ENCODE results near the gene CAMKV. TPM values are rescaled to one million over a fixed set of nuclear protein-coding genes. Genes with fewer than 3 reads are reported as not detected.
A peak's percentile ranks its signal among the peaks of the same experiment; 100 is the strongest.
"Not testable (repeated sequence)": the region's sequence is repeated elsewhere in the genome, so short reads cannot be mapped to it uniquely, and the experiment has no call there.

Gene CAMKV
- total RNA-seq, 1 experiment from 2014 or later, result not detected

DNA sequence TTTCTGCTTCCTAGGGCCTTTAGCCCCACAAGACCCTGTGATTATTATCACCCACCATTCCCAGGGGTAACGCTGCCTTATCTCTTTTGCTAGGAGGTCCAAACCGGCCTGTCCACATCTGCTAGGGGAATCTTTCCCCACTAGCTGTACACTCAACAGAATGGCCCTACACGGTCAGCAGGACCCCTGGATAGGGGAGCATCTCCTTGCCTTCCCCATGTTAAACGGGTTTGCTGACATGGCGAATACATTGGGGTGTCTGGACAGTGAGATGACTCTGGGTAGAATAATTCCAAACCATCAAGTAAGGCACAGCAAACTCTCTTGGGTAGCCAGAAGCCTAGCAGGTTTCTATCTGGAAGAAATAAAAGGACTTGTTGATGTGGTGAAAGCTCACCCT is 14.0 kb downstream of the CAMKV start:
- DNase-seq (ENCODE audit: low read depth), result no peak

DNA sequence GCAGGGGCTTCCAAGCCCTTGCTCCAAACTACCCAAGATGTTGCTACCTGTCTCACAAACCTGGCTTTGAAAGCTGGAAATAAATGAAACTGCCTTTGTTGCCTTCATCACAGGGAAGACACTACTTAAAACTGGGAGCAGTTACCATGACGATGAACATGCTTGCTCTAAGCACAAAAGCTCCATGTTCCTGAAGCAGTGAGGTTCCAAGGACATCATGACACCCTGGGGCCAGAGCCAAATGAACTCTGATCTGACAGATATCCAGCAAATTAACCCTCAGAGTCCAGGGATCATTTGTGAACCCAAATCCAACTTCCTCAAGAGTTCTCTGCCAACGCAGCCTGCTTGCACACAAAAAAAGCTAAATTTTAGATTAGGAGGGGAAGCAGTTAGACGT is 24.0 kb downstream of the CAMKV start:
- no peak for DNase-seq (ENCODE audit: low read depth)

DNA sequence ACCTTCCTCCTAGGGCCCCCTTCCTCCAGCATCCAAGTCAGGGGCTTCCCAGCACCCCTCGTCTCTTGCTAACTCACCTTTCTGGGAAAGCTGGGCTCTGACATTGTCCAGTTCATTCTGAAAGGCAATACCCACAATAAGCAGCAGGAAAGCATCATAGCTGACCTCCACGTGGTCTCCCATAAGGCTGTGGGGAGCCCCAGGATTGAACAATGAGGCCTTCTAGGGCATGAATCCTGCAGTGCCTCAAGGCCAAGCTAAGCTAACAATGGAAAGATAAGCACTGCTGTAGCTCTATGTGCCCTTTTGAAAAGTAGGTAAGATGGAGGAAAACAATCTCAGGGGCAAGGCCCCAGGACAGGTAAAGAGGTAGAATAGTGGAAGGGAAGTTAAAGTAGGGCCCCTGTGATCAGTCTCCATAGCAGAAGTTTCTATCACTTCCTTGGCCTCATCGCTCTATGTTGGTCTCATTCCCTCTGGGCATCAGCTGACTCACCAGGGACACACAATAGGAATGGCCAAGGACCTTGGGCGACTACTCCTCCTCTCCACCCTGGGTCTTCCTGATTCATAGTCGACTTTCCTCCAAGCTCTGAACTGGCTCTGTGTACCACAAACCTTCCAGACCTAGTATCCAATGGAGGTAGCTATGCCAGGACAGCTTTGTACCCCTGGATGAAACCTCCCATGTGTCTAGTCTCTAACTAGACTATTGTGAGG is 25.1 kb downstream of the CAMKV start:
- no peak for DNase-seq (ENCODE audit: low read depth)

DNA sequence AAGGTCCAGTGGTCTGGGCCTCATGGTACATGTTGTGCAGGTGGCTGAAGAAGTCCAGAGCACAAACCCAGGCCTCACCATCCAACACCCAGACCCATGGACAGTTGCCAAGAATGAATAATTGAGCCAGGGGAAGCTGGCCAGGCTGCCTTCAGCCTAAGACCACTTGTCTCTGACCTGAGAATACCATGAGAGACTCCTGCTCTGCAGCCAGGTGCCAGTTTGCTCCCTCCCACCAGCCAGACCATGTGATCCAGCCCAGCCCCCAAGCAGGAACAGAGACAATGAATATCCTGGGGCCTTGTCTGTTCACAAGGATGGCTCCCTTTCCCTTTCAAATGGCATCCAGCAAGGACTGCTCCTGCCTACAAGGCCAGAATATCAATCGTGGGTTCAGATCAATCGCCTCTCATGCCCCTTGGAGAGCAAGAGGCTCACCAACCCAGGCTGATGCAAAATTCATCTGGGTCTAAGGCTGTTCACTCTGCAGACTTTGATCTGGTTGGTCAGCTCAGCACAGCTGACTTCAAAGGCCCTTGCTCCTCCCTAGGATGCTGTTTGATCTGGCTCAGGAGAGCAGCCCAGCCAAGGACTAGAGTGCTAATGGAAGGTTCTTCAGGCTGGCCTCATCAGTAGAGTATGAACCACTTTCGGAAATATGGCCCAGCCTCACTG is 26.7 kb downstream of the CAMKV start:
- no peak for DNase-seq (ENCODE audit: low read depth)

DNA sequence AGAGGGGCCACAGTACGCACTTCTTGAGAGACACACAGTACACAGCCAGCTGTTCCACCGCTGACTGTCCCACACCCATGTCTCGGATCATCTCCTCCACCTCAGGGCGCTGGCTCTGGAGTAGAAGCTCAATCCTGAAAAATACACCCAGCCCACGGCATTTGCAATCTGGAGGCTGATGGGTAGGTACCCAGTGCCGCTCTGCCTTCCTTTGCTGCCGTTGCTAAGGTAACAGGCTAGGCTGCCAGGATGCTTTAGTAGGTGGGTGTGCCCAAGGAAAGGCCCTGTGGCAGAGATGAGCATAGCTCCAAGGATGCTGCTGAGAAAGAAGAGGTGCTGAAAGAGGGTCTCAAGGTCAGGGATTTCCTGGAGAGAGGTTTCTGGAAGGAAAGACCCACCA is 27.9 kb downstream of the CAMKV start:
- DNase-seq (ENCODE audit: low read depth), result no peak

DNA sequence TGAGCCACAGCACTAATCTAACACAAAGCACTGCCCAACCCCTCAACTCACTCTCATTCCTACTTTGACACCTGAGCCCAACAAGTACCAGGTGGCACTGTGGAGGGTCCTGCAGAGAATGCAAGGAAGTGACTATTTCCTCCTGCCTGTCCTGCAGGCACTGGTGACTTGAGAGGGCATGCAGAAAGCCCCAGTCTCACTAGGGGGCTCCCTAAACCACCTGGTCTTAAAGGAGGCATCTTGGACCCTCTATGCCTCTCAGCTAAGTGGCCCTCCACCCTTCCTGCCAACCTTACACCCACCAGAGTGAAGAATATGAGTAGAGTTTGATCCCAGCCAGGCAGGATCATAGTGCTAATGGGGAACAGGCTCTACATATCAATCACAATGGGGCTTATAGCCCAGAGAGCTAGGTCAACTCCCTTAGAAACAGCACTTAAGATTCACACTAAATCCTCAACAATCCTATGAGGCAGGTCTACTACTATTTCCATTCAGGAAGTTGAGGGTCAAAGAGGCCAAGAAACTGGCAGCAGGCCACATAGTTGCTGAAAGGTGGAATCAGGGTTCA is 28.5 kb downstream of the CAMKV start:
- peak; percentile 29 for DNase-seq (ENCODE audit: low read depth)

DNA sequence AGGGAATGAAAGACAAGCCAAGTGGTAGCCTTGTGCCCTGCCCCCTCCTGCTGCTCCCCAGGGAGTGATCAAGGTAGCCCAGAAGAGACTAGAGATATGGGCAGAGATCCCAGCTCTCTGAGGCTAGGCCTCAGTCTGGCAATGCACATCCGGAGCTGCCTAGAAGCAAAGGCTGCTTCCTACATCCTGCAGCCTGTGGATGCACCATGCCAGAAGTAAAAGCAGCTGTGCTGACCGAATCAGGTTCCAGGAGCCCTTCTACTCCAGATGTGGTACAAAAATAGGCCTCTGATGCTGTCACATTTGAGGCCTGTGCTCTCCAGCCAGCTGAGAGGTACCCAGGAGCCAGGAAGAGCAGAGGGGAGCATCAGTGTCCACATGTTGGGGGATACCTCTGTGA is 29.3 kb downstream of the CAMKV start:
- DNase-seq (ENCODE audit: low read depth), result no peak

DNA sequence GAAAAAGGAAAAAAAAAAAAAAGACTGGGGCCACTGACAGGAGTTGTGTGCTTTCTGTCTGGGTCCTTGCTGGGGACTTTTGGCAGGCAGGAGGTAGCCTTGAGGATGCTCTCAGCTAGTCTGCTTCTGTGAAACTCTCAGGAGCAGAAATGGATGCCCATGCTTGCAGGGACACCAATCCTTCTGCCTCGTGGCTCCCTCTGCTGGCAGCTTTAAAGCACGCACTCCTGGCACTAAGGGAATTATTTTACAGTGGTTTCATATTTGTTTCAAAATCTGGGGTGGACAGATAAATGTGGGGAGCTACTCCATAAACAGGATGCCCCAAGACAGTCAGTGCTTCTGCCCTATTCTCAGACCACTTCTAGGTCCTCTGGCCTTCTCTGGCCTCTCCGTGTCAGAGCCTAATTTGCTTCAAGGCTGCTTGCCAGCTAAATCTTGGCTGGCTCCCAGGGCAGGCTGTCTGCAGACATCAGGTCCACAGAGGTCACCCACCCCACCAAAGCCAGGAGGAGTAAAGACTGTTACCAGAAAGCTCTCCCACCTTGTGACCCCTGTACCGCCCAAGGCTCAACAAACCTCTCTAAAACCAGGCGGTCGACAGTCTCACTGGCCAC is 30.4 kb downstream of the CAMKV start:
- peak; percentile 39 for DNase-seq (ENCODE audit: low read depth)

DNA sequence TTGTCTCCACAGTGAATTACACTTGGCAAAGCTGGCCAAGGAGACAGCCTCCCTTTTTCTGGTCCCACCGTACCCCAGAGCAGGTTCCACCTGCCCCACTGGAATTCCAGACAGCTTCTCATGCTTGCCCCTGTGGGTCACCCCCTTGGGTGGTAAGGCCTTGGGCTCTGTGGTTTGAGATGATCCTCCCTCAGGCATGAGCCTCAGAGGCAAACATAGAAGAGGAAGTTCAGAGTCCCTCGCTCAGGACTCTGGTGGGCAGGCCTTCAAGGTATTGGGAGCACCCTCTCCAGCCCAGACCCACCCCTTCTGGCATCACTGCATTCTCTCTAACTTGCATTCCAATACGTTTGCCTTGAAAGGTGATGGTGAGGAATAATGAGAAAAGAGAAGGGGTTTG is 38.4 kb downstream of the CAMKV start:
- DNase-seq (ENCODE audit: low read depth), result no peak

DNA sequence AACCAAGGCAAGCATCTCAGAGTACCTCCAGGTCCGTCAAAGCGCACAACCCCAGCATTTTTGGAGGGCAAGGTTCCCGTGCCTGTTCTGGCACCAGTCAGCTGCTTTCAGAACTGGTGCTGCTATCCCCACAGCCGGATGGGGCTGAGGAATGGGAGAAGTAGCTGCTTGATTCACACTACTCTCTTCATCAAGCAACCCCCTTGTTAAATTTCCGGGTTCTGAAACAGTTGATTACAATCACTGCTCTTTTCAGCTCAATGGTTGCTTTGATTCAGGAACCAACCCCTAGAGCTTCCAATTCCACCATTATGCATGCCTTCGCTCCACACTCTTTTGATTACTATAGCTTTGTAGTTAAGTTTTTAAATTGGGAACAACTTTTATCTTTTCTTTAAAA is 43.7 kb downstream of the CAMKV start:
- DNase-seq (ENCODE audit: low read depth), result no peak

DNA sequence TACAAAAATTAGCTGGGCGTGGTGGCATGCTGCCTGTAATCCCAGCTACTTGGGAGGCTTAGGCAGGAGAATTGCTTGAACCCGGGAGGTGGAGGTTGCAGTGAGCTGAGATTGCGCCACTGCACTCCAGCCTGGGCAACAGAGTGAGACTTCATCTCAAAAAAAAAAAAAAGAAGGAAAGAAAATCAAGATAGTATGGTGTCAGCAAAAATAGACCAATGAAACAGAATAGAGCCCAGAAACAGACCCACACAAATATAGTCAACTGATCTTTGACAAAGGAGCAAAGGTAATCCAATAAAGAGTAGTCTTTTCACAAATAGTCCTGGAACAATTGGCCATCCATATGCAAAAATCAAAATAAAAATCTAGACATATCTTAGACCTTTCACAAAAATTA is 46.6 kb downstream of the CAMKV start:
- not testable (repeated sequence) for DNase-seq (ENCODE audit: low read depth)

DNA sequence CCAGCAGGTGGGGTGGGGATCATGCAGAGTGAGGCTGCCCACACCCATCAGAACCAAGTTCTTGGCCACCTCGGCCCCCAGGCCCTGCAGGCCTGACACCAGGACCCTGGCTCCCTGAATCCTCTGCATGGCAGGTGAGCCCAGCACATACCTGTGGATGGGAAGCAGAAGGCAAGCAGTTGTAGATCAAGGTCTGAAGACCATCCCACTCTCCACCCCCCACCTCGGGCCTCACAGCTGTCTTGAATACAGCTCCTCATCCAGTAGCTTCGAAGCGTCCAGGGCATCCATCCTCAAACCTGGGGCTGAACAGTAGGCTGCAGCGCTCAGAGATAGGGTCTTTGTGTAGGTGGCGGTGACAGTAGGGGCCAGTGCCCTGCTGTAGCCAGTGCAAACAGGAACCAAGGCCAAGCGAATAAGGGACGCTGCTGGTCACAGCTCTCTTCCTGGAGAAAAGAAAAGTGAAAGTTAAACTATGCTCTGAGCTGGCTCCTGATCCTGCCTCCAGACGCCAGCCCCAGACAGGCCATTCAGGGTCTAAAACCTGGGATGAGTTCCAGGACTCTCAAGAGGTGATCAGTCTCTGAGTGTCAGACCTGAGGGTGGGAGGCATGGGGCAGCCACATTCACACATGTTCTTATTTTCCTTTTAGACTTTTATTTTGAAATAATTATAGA is 56.1 kb downstream of the CAMKV start, which contains the start of gene UBA7:
UBA7 (minus strand) TSS at position 457 of the 678 bp plus-strand sequence; CDS start at position 291, 166 bp downstream.
- peak; percentile 76 for DNase-seq (ENCODE audit: low read depth)

DNA sequence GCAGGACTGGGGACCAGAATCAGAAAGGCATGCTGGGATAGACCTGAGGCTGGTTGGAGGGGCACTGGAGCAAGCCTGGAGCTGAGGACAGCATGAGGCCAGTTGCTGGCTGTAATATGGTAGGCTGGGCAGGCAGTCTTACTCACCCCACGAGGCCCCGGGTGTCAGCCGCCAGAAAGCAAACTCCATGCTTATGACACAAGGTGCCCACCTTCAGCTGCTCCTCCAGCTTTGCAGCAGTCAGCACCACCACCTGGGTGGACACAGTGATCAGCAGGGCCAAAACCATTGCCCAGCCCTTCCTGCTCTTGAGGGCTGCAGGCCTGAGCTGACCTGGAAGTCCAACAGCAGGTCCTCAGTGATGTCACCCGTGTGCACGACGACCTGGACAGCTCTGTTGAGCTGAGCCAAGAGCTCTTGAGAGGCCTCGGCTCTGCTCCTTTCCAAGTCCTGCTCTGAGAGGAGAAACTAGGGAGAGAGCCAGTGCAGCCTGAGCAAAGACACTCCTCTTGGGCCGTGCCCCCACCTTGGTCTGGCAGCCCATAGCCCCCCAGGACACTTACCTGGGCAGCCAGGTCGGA is 56.7 kb downstream of the CAMKV start:
- no peak for DNase-seq (ENCODE audit: low read depth)

Small RNA genes lying within 50 kb of the gene (small RNA-seq; reads per million reads assigned to genes)
- not detected for gene RN7SL217P

Other genes starting within 250 kb of the CAMKV start
- gene APEH, start 195.6 kb downstream of the CAMKV start, total RNA-seq (2014; rRNA removed; shearing (Covaris generic)), result 154 and 163 TPM in 2 replicates
- 1.1 and 1.6 TPM in 2 replicates for gene MST1, start 180.4 kb downstream of the CAMKV start, total RNA-seq (2014; rRNA removed; shearing (Covaris generic))
- 19.3 and 24.4 TPM in 2 replicates for gene RNF123, start 180.3 kb downstream of the CAMKV start, total RNA-seq (2014; rRNA removed; shearing (Covaris generic))
- gene AMIGO3, start 150.2 kb downstream of the CAMKV start, total RNA-seq (2014; rRNA removed; shearing (Covaris generic)), result 2.0 and 3.2 TPM in 2 replicates
- 25.9 and 31.0 TPM in 2 replicates for gene GMPPB, start 146.0 kb downstream of the CAMKV start, total RNA-seq (2014; rRNA removed; shearing (Covaris generic))
- 24.7 and 35.4 TPM in 2 replicates for gene IP6K1, start 83.4 kb downstream of the CAMKV start, total RNA-seq (2014; rRNA removed; shearing (Covaris generic))
- gene CDHR4, start 70.0 kb downstream of the CAMKV start, total RNA-seq (2014; rRNA removed; shearing (Covaris generic)), result not detected in 2 replicates
- gene INKA1, start 66.6 kb downstream of the CAMKV start, total RNA-seq (2014; rRNA removed; shearing (Covaris generic)), result 1.6 and 5.1 TPM in 2 replicates
- gene UBA7, start 56.0 kb downstream of the CAMKV start, total RNA-seq (2014; rRNA removed; shearing (Covaris generic)), result 8.1 and 13.0 TPM in 2 replicates
- gene TRAIP, start 13.3 kb downstream of the CAMKV start, total RNA-seq (2014; rRNA removed; shearing (Covaris generic)), result 13.4 and 15.1 TPM in 2 replicates
- 1.2 TPM in 2 replicates for gene MST1R, start 34.0 kb upstream of the CAMKV start, total RNA-seq (2014; rRNA removed; shearing (Covaris generic))
- gene MON1A, start 59.9 kb upstream of the CAMKV start, total RNA-seq (2014; rRNA removed; shearing (Covaris generic)), result 24.0 and 31.1 TPM in 2 replicates
- 34.1 and 43.8 TPM in 2 replicates for gene RBM6, start 70.2 kb upstream of the CAMKV start, total RNA-seq (2014; rRNA removed; shearing (Covaris generic))
- gene RBM5, start 219.0 kb upstream of the CAMKV start, total RNA-seq (2014; rRNA removed; shearing (Covaris generic)), result 54.7 and 65.5 TPM in 2 replicates

Measured in HT1080 (cell line).